Dermis blood vessel endothelial cell (primary cell): ENCODE results near the gene ZNF398. TPM values are rescaled to one million over a fixed set of nuclear protein-coding genes. Genes with fewer than 3 reads are reported as not detected.

ENCODE experiments used
- DNase-seq: peaks from one replicate; pipeline ENCODE4 v3.0.0; 2010
- total RNA-seq: library from RNA; depleted of rRNA; stranded (reverse); fragments of >200 nt; gene quantifications from 2 replicates; pipeline ENCODE4 v1.2.3, GENCODE V29; 2014

Gene ZNF398
- total RNA-seq, 1 donor from 2014 or later: 8.7 TPM

- no peak for DNase-seq
Observed at GRCh38 chr7:149228831-149229471, 81.7 kb downstream of the ZNF398 start.

DNA sequence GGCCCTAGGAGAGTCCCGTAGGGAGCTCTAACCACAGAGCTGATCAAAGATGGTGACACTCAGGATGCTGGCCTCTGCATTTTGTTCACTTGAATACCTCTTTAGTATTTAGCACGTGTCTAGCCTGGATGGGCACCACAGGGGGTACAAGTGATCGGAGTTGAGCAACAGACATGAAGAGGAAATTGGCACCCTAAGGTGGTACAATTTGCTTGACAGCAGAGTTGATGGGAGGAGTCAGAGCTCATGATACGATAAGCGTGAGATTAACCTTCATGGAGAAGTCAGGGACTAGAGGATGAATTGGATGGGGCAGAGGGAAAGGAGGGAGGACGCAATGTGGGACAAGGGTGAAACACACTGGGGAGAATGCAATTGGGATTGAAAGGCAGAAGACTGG is 82.3 kb downstream of the ZNF398 start:
- no peak for DNase-seq

GRCh38 chr7:149232362-149232761 is 85.1 kb downstream of the ZNF398 start:
- DNase-seq: no peak

Other genes with a start within 250 kb of the ZNF398 start
- 411 and 434 TPM in 2 replicates for gene PDIA4, start 118.9 kb upstream of the ZNF398 start, total RNA-seq
- gene ZNF786, start 56.7 kb upstream of the ZNF398 start, total RNA-seq: 7.7 and 13.3 TPM in 2 replicates
- 3.5 and 3.9 TPM in 2 replicates for gene ZNF425, start 21.1 kb upstream of the ZNF398 start, total RNA-seq
- 31.3 and 61.8 TPM in 2 replicates for gene ZNF282, start 48.1 kb downstream of the ZNF398 start, total RNA-seq
- gene ZNF212, start 92.2 kb downstream of the ZNF398 start, total RNA-seq: 3.7 and 4.6 TPM in 2 replicates
- 6.7 and 7.5 TPM in 2 replicates for gene ZNF783, start 114.7 kb downstream of the ZNF398 start, total RNA-seq